HG02852 (cell line): ENCODE data around the gene LAG3.

Source experiments
- ATAC-seq: cut with Tn5 transposase; IDR thresholded peaks from one replicate; pipeline ENCODE4 v1.9.1; 2021; ENCODE audit warnings: mild to moderate bottlenecking, moderate library complexity; ENCODE audit not compliant: unreplicated experiment

Gene LAG3

DNA sequence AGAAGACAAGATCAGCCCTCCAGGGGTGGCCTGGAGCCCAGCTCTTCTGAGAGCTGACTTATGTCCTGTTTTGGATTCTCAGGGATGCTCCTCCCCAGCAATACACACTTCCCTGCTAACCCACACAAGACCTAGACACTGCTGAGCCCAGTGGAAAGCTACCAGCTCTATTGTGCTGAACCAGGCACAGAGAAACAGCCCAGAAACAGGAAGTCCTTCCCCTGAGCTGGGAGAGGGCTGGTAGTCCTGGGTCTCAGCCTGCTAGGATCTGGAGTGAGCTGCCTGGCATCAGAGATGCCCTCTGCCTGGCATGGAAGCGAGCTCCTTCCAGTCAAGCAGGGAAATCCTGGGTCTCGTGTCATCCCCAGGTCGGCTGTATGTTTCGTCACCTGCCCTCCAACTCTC is 1.2 kb upstream of the LAG3 start:
- ATAC-seq, result no peak

DNA sequence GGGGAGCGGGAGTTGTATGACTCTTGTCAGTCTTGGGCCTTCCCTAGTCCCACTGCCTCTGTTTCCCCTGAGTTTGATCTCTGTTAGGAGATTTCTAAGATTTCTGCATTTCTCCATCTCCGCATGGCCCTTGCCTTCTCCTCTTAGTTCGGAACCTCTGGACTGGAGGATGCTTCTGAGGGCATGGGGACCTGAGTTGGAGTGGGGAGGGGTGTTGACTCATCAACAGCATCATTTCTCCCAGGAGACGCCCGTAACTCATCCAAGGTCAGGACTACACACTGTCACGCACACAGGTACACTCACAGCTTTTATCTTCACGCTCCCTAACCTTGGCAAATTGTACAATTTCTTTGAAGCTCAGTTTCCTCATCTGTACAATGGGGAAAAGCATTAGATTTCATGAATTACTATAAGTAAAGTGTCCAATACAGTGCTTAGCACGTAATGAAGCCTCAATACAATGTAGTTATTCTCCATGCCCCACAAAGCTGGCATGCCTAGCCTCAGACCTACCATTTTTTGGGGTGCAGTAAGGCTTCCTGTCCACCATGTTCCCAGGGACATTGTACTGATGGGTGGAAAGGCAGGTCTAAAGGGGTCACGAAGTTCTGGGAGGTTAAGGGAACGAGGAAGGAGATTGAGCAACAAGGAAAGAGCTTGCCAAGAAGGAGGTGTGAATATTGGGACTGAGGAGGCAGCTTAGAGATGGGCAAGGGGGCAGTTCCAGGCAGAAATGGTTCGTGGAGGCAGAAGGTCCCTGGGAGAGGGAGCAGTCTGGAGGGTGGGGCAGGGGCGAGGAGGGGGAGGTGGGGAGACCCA is 600 bp upstream of the LAG3 start:
- no peak for ATAC-seq

DNA sequence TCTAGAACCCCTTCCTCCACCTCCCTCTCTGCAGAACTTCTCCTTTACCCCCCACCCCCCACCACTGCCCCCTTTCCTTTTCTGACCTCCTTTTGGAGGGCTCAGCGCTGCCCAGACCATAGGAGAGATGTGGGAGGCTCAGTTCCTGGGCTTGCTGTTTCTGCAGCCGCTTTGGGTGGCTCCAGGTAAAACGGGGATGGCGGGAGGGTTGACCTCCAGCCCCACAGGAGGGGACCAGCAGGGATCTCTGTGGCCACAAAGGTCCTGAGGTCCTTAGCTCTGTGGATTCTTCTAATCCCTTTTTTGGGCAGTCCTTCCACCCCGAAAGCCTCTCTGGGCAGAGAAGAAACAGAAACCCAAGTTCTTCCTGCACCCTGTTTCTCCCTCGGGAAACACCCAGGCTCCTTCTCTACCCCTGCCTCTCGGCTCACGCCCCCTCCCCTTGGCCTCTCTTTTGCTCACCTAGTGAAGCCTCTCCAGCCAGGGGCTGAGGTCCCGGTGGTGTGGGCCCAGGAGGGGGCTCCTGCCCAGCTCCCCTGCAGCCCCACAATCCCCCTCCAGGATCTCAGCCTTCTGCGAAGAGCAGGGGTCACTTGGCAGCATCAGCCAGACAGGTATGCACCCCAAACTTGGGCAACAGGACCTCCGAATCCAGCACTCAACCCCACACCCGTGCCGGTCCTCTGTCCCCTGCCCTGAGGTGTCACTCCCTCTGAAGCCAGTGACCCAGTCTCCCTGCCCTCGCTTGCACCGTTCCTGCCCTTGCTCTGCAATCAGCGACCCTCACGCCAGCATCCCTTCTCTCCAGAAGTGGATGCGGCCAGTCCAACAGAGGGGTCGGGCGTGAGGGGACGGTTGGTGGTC is 638 bp downstream of the LAG3 start:
- no peak for ATAC-seq

DNA sequence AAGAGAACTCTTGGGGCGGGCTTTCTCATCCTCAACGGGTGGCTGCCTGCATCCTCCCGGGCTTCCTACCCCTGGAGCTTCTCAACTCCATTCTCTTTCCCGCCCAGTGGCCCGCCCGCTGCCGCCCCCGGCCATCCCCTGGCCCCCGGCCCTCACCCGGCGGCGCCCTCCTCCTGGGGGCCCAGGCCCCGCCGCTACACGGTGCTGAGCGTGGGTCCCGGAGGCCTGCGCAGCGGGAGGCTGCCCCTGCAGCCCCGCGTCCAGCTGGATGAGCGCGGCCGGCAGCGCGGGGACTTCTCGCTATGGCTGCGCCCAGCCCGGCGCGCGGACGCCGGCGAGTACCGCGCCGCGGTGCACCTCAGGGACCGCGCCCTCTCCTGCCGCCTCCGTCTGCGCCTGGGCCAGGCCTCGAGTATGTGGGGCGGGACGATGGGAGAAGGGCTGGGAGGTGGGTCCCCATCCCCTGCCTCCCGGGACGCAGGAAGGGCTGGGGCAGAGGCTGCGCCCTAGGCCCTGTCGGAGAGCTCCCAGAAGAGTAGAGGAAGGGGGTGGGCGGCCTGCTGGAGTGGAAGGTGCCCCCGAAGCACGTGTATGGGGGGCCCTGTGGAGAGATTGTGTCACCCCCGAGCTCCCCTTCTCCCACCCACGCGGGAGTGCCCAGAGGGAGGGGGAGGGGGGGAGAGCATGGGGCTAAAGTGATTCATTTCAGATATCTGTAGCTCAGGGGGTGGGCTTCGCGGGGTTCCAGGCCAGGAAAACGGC is 1.5 kb downstream of the LAG3 start:
- no peak for ATAC-seq

DNA sequence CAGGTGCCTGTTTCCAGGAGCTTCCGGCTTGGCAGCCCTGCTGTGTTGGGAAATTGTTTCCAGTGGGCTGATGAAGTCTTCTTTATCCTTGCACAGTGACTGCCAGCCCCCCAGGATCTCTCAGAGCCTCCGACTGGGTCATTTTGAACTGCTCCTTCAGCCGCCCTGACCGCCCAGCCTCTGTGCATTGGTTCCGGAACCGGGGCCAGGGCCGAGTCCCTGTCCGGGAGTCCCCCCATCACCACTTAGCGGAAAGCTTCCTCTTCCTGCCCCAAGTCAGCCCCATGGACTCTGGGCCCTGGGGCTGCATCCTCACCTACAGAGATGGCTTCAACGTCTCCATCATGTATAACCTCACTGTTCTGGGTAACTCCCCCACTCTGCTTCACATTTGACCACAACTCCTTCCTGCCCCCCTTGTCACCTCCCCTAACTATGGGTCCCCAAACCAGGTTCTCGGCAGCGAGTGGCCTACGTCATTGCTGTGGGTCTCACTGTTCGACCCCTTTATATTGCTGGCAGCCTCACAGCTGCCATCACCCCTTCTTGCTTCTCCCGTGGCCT is 2.3 kb downstream of the LAG3 start:
- no peak for ATAC-seq

DNA sequence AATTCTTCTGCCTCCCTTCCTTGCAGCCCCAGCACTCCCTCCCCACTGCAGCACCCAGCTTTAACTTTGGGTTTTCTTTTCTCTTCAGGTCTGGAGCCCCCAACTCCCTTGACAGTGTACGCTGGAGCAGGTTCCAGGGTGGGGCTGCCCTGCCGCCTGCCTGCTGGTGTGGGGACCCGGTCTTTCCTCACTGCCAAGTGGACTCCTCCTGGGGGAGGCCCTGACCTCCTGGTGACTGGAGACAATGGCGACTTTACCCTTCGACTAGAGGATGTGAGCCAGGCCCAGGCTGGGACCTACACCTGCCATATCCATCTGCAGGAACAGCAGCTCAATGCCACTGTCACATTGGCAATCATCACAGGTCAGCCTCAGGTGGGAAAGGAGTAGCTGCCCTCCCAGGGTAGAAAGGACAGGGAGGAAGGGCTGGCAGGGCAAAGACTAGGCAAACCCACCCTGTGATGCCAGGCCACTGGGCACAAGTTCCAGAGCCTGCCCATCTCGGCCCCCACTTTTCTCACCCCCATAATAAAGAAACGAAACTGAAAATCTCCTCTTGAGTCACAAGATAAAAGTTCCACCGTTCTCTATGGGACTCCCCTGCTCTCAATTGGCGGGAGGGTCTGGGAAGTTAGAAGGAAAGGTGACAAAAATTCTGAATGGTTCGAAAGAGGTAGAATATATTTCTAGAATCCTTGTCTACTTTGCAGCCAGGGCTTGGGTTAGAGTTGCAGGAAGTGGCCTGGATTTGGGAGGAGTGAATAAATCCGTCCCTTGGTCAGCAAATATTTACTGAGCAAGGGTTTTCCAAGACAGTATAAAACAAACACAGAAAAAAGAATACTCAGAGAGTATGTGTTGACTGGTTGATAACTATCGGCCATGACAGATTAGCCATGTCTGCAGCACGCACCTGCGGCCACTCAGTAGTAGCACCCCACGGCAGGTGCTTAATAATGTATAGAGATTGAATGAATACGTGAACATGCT is 3.2 kb downstream of the LAG3 start:
- no peak for ATAC-seq

DNA sequence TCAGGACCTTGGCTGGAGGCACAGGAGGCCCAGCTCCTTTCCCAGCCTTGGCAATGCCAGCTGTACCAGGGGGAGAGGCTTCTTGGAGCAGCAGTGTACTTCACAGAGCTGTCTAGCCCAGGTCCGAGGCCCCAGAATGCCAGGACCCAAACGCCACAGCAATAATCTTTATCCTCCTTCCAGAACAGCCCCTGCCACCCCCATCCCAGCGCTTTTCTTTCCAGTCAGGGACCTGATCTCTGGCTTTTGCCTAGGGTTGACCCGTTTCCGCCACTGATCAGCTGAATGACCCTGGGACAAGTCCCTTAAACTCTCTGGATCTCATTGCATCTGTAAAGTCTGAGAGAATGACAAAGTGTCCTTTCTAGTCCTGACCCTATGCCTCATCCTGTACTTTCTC is 5.1 kb downstream of the LAG3 start:
- ATAC-seq, result no peak

DNA sequence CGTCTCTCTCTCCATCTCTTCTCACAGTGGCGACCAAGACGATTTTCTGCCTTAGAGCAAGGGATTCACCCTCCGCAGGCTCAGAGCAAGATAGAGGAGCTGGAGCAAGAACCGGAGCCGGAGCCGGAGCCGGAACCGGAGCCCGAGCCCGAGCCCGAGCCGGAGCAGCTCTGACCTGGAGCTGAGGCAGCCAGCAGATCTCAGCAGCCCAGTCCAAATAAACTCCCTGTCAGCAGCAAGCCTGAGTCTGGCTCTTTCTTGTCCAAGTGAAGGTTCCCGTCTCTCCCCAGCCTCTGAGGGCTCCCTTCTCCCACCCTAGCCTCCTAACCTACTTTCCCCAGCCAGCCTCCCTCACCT is 5.9 kb downstream of the LAG3 start:
- ATAC-seq, result no peak

DNA sequence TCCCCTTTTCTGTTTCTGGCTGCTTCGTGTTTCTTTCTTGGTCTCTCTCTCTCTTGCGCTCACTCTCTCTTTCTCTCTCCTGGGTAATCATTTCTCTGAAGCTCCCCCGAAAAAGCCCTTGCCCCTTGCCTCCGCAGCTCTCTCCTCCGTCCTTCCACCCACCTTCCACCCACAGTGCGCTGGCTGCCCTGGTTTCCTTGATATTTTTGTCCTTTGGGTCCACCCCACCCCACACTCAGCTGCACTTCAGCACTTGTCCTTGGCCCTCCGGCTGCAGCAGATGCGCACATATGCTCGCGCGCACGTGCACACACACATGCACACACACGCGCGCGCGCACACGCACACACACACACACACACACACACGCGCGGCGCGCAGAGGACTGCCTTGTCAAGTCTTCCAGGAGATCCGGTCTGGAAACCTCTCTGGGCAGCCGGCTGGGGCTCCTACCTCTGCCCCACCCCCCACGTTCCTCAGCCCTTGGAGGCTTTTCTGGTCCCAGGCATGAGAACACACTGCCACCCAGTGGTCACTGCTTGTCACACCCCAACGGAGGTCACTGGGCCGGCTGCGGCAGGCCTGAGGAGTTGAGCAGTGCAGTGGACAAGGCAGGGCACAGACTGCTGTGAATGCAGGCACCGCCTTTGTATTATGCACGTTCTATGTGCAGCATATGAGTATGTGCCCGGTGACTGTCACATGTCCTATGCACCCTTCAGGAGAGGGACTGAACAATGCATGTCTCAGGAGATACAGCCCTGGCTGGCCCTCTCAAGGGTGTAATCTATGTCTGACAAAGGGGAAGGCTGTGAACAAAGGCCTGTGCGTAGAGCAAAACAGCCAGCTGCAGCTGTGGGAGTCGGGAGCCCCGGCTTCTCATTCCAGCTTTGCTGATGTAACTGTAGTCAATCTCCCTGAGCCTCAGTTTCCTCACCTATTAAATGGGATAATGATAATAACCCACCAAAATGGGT is 6.5 kb downstream of the LAG3 start:
- peak; percentile 68 for ATAC-seq

DNA sequence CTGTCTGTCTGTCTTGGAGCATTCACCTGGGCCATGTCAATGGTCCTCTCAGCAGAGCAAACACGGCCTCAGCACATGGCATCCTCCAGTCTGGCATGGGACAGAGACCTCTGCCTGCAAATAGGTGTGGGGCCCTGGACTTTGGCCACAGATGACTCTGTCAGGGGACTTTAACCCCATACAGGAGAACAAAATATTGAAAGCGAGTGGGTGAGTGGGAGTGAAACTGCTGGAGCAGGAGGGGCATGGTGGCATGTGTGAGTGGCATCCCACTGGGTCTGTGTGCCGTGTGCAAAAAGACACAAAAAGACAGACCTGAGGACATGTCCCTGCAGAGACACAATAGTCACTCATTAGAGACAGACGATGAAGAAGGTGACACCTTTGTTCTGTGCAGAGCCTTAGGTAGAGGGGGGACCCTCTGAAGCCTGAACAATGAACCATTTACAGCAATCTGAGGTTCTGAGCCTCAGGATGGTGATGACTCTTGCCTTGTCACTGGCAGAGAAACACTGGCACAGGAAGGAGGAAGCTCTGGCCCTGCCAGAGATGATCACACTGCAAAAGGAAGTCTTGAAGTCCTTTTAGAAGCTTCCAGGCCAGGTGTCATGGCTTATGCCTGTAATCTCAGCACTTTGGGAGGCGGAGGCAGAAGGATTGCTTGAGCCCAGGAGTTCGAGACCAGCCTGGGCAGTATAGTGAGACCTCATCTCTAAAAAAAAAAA is 7.5 kb downstream of the LAG3 start:
- ATAC-seq, result no peak

DNA sequence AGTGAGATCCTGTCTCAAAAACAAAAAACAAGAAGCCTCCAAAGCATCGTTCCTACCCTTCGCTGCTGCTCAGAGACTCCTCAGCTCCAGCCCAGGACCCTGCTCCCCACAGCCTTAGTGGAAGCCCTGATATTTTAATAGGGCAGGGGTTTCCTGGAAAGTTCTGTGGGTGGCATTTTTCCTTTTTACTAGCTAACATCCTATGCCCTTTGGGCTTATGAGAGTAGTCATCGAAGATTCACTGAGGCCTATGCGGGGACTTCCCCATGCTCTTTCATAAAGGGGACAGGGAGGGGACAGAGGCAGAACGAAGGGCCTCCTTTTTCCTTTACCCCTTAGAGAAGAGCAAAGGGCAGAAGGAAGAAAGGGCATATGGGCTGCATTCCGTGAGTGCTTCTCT is 8.3 kb downstream of the LAG3 start:
- no peak for ATAC-seq

DNA sequence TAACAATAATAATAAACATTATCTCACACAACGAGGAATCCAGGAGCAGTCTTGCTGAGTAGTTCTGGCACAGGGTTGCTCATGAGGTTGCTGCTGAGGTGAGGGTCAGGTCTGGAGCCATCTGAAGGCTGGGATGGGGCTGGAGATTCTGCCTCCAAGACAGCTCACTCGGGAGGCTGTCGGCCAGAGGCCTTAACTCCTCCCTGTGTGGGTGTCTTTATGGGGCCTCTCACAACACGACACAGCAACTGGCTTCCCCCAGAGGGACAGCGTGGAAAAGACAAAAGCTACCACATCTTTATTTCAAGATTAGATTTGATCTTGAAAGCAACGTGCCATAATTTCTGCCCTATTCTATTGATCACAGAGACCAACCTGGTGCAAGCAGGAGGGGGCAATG is 9.8 kb downstream of the LAG3 start:
- no peak for ATAC-seq

DNA sequence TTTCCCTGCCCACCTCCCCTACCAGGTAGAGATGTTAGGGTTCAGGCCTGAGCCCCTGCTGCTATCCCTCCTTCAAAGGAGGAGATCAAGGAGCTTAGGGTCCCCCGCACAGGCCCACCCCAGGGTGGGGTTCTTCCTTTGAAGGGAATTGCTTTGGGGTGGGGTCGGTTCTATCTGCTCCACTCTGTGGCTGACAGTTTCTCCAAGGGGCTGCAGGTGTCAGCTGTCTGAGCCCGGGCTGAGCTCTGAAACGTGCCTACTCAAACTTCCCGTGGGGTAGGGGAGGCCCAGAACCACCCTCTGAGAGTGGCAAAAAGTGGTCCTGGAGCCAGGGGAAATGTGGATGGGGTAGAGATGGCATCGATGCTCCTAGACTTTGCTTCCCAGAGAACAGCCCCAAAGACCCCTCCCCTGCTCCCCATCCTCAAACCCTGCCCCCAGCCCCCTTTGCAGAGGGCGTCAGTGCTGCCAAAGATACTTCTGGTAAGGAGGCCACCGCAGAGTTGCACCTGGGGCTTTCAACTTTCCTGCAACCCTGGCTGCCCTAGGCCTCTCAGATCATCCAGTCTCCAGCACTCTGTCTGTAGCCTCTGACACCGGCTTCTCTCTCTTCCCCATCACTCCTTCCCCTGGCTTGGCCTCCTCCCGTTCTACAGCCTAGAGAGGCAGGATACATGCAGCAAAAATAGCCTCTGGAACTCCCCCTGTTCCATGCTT is 10.7 kb downstream of the LAG3 start:
- no peak for ATAC-seq

DNA sequence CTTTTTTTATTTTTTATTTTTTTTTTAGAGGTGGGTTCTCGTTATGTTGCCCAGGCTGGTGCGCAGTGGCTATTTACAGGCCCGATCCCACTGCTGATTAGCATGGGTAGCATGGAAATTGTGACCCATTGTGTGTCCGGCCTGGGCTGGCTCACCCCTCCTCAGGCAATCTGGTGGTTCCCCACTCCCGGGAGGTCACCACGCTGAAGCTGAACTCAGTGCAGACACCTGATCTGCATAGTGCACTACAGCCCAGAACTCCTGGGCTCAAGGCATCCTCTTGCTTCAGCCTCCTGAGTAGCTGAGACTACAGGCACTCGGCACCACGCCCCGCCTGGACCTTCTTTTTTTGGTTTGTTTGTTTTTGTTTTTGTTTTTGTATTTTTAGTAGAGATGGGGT is 11.5 kb downstream of the LAG3 start:
- ATAC-seq, result no peak

DNA sequence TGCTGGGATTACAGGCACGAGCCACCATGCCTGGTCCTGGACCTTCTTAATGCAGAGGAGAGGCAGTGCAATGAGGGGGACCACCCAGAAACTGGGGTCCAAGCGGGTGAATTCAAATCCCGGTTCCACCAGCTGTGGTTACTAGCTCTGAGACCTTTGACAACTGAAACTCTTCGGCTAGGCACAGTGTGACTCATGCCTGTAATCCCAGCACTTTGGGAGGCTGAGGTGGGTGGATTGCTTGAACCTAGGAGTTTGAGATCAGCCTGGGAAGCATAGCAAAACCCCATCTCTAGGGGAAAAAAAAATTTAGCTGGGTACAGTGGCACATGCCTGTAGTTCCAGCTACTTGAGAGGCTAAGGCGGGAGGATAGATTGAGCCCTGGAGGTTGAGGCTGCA is 12.0 kb downstream of the LAG3 start:
- no peak for ATAC-seq

DNA sequence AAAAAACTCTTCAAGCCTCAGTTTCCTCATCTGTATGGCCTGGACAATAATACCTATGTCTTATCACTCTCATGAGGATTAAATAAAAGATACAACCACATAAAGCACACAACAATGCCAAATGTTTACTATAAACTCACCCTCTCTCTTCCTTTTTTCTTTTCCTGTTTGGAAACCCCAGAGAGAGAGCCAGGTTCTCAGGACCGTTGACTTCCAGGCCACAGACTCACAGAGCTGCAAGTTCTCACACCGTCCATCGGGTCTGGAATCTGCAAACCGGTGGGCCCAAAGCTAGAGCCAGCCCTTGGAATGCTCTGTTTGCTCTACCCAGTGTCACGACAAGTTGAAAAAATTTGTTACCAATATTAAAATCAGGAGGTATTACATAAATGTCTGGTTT is 12.4 kb downstream of the LAG3 start:
- no peak for ATAC-seq

DNA sequence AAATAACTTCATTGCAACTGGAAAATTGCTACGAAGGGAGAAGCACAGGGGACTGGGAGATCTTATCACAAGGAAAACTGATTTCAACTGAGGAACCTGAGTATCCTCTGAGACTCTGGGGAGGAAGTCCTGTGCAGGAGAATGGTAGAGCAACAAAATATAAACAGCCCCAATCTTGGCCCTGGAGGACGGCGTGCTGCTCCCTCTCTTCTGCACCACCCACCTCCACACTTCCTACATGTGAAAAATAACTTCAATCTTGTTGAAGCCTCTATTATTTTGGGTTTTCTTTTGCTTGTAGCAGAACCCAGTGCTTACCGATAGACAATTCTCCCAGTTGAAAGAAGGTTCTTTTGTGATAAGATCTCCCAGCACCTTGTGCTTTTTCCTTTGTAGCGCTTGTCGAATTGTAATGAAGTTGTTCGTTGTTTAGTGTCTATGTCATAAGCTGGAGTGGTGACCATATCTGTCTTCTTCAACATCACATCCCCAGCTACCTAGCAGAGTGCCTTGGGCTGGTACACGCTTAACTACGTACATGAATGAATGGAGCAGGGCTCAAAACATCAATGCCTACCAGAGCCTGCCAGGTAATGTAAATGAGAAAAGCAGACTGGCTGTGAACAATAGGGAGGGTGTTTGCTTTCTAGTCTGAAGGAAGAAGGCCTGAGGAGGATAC is 14.2 kb downstream of the LAG3 start:
- ATAC-seq, result no peak
